Aorta (tissue), 5 donors: ENCODE results near the gene PEX13. TPM values are rescaled to one million over a fixed set of nuclear protein-coding genes. Genes with fewer than 3 reads are reported as not detected.
"Not testable (repeated sequence)": the region's sequence is repeated elsewhere in the genome, so short reads cannot be mapped to it uniquely, and the experiment has no call there.

Experiments used
- ATAC-seq: fragments of 200-7000 bp; cut with Tn5 transposase; one replicate; pipeline ENCODE4 v1.9.1; 2022; ENCODE audit warnings: moderate library complexity; ENCODE audit not compliant: low FRiP score
- DNase-seq, 2 donors: peaks; one replicate each; pipeline ENCODE4 v3.0.0-alpha.2; 2020
- H3K27ac ChIP-seq, 2 donors: one replicate each; pipeline ENCODE4 v1.5.1; 2013; ENCODE audit warnings: low read length in 2 of 2, mild to moderate bottlenecking in 2 of 2, moderate library complexity in 2 of 2, control low read depth in 1 of 2, inconsistent platforms in 1 of 2, low read depth in 1 of 2
- H3K27me3 ChIP-seq, 2 donors: one replicate each; pipeline ENCODE4 v1.6.1; 2013; ENCODE audit warnings: control low read depth in 1 of 2, low read length in 1 of 2, mild to moderate bottlenecking in 1 of 2, moderate library complexity in 1 of 2; ENCODE audit not compliant: insufficient read depth in 2 of 2, control insufficient read depth in 1 of 2
- H3K36me3 ChIP-seq, 2 donors: one replicate each; pipeline ENCODE4 v1.6.1; 2013; ENCODE audit warnings: control low read depth in 1 of 2, low read length in 1 of 2, mild to moderate bottlenecking in 1 of 2; ENCODE audit not compliant: insufficient read depth in 2 of 2, control insufficient read depth in 1 of 2
- H3K4me1 ChIP-seq, 2 donors: one replicate each; pipeline ENCODE4 v1.6.1; 2013; ENCODE audit warnings: low read length in 2 of 2, control low read depth in 1 of 2, mild to moderate bottlenecking in 1 of 2, moderate library complexity in 1 of 2; ENCODE audit not compliant: insufficient read depth in 2 of 2, control insufficient read depth in 1 of 2
- H3K4me3 ChIP-seq, 2 donors: one replicate each; pipeline ENCODE4 v1.5.1; 2013; ENCODE audit warnings: low read length in 2 of 2, control low read depth in 1 of 2, mild to moderate bottlenecking in 1 of 2
- H3K9me3 ChIP-seq: one replicate; pipeline ENCODE4 v1.6.1; 2013; ENCODE audit warnings: mild to moderate bottlenecking, low read length; ENCODE audit not compliant: control insufficient read depth
- WGBS, 2 donors: extraction: QIAGEN DNeasy Blood & Tissue Kit; methylation state at CpG; one replicate each; pipeline ENCODE4 v1.1.7; 2013; 5-methylcytosine and 5-hydroxymethylcytosine counted together
- intact Hi-C, 2 donors: fragments of 100-400 bp; cut with DNase I; formaldehyde crosslinking; loops; one replicate each; pipeline versions ENCODE4 v1.14.2 to v1.15.0; 2022
- polyA plus RNA-seq, 2 donors: library from polyadenylated mRNA; stranded (reverse); fragments of 200-250 nt; gene quantifications; one replicate each; pipeline ENCODE4 v1.2.3, GENCODE V29; 2013
- total RNA-seq, 2 donors: library from RNA; stranded (reverse); fragmentation: NEBNext Ultra II Directional; extraction: Animal tissue kit (Norgen Biotek cat#: 25700); gene quantifications; one replicate each; pipeline ENCODE4 v1.2.1, GENCODE V29; 2021
- donor health status: healthy with polysubstance abuse.
- donor health status: Bipolar disorder and iron deficiency.
- donor health status: DM: no; HTN: no; CAD: no.
- donor health status: DM: no; HTN: no; CAD: no.
- donor health status: DM: yes; HTN: yes; CAD: no.

Gene PEX13
- total and polyA plus RNA-seq, 4 donors = 6.5 to 20.7 (median 13.2) TPM

- intact Hi-C loops = no loop called here
- no peaks in the 10 kb centered on the region for H3K4me1 ChIP-seq
- H3K4me3 ChIP-seq = no peak overlapping the region
- no peaks in the 10 kb centered on the region for H3K36me3 ChIP-seq
- WGBS, 2 donors = 89 to 91% methylated on average over 4 of the region's 4 CpGs
- no peaks in the 10 kb centered on the region for H3K9me3 ChIP-seq
- DNase-seq (no peak), ATAC-seq (no peak)
- no peaks in the 10 kb centered on the region for H3K27me3 ChIP-seq
- no peak overlapping the region for H3K27ac ChIP-seq
These were observed 38.3 kb upstream of the PEX13 start for GRCh38 chr2:60979231-60979630.

- Histone ChIP-seq H3K36me3 (no peaks in the 10 kb centered on the region), H3K4me3 (no peak overlapping the region), H3K27me3 (no peaks in the 10 kb centered on the region), H3K9me3 (no peaks in the 10 kb centered on the region), H3K27ac (no peak overlapping the region), H3K4me1 (no peaks in the 10 kb centered on the region)
- no peak for DNase-seq
- ATAC-seq = no peak
- WGBS, 2 donors = 79 to 88% methylated on average over 3 of the region's 3 CpGs
- intact Hi-C loops = no loop called here
These were observed 37.3 kb upstream of the PEX13 start for GRCh38 chr2:60980071-60980815.

GRCh38 chr2:60982066-60982465, 35.5 kb upstream of the PEX13 start:
- 98 to 99% methylated on average over 3 of the region's 3 CpGs for WGBS, 2 donors
- H3K27me3 ChIP-seq, DNase-seq, ATAC-seq, H3K4me1 ChIP-seq, H3K36me3 ChIP-seq, H3K27ac ChIP-seq, H3K4me3 ChIP-seq, H3K9me3 ChIP-seq, intact Hi-C loops: not testable (repeated sequence)

- Histone ChIP-seq H3K27ac (no peak overlapping the region), H3K27me3 (no peaks in the 10 kb centered on the region), H3K9me3 (no peaks in the 10 kb centered on the region), H3K36me3 (no peaks in the 10 kb centered on the region), H3K4me3 (no peak overlapping the region), H3K4me1 (no peaks in the 10 kb centered on the region)
- no peak for DNase-seq
- intact Hi-C loops = no loop called here
- 90% methylated on average over 1 of the region's 1 CpG for WGBS, 2 donors
- no peak for ATAC-seq
These were observed 32.8 kb upstream of the PEX13 start for GRCh38 chr2:60984720-60985119.

- Histone ChIP-seq H3K27ac (no peak overlapping the region), H3K9me3 (no peaks in the 10 kb centered on the region), H3K4me3 (no peak overlapping the region), H3K4me1 (no peaks in the 10 kb centered on the region), H3K27me3 (no peaks in the 10 kb centered on the region), H3K36me3 (no peaks in the 10 kb centered on the region)
- ATAC-seq (no peak), DNase-seq (no peak)
- 83 to 90% methylated on average over 2 of the region's 2 CpGs for WGBS, 2 donors
- intact Hi-C loops = no loop called here
These were observed 30.5 kb upstream of the PEX13 start for GRCh38 chr2:60987041-60987440.

- H3K4me1 ChIP-seq, ATAC-seq, H3K27ac ChIP-seq, H3K4me3 ChIP-seq, H3K27me3 ChIP-seq, intact Hi-C loops, H3K9me3 ChIP-seq, DNase-seq, H3K36me3 ChIP-seq: not testable (repeated sequence)
- 91 to 95% methylated on average over 8 of the region's 8 CpGs for WGBS, 2 donors
These were observed 29.9 kb upstream of the PEX13 start for GRCh38 chr2:60987656-60988055.

- intact Hi-C loops = no loop called here
- Histone ChIP-seq H3K27ac (no peak overlapping the region), H3K4me1 (no peaks in the 10 kb centered on the region), H3K27me3 (no peaks in the 10 kb centered on the region), H3K4me3 (no peak overlapping the region), H3K9me3 (no peaks in the 10 kb centered on the region), H3K36me3 (no peaks in the 10 kb centered on the region)
- DNase-seq (no peak), ATAC-seq (no peak)
- 72 to 83% methylated on average over 2 of the region's 2 CpGs for WGBS, 2 donors
These were observed 28.3 kb upstream of the PEX13 start for GRCh38 chr2:60989259-60989658.

GRCh38 chr2:60991644-60992043, 25.9 kb upstream of the PEX13 start:
- no peaks in the 10 kb centered on the region for H3K4me1 ChIP-seq
- intact Hi-C loops = no loop called here
- no peak overlapping the region for H3K4me3 ChIP-seq
- DNase-seq (no peak), ATAC-seq (no peak)
- no peaks in the 10 kb centered on the region for H3K27me3 ChIP-seq
- no peak overlapping the region for H3K27ac ChIP-seq
- no peaks in the 10 kb centered on the region for H3K36me3 ChIP-seq
- no peaks in the 10 kb centered on the region for H3K9me3 ChIP-seq
- WGBS, 2 donors = 92% methylated on average over 4 of the region's 4 CpGs

GRCh38 chr2:60992985-60993392, 24.5 kb upstream of the PEX13 start:
- ATAC-seq = no peak
- no peak overlapping the region for H3K27ac ChIP-seq
- intact Hi-C loops = no loop called here

More at GRCh38 chr2:60992985-60993392, 24.5 kb upstream of the PEX13 start:
- H3K36me3 ChIP-seq = no peaks in the 10 kb centered on the region
- DNase-seq = no peak
- H3K9me3 ChIP-seq = no peaks in the 10 kb centered on the region
- H3K4me1 ChIP-seq = no peaks in the 10 kb centered on the region
- no peak overlapping the region for H3K4me3 ChIP-seq
- WGBS, 2 donors = 93 to 95% methylated on average over 7 of the region's 7 CpGs
- H3K27me3 ChIP-seq = no peaks in the 10 kb centered on the region
